HepG2 (cell line): ENCODE results near the gene TM2D3. TPM values are rescaled to one million over a fixed set of nuclear protein-coding genes. Genes with fewer than 3 reads are reported as not detected.

Source experiments
- FOXP4 ChIP-seq: sonication (generic); formaldehyde crosslinking; IDR thresholded peaks from 2 replicates; pipeline ENCODE4 v1.4.0; 2020; ENCODE audit warnings: missing genetic modification reagents
- HNF4A ChIP-seq: sonication (generic); formaldehyde crosslinking; IDR thresholded peaks from 2 replicates; pipeline ENCODE4 v1.4.0; 2020; ENCODE audit warnings: missing genetic modification reagents
- JARID2 ChIP-seq: sonication (generic); formaldehyde crosslinking; IDR thresholded peaks from 2 replicates; pipeline ENCODE4 v1.8.1; 2023; ENCODE audit warnings: missing genetic modification reagents, inconsistent platforms; ENCODE audit not compliant: insufficient replicate concordance
- JUN ChIP-seq: sonication (generic); formaldehyde crosslinking; IDR thresholded peaks from 2 replicates; pipeline ENCODE4 v1.4.0; 2020; ENCODE audit warnings: mild to moderate bottlenecking, missing genetic modification reagents
- LBX2 ChIP-seq: sonication (generic); formaldehyde crosslinking; IDR thresholded peaks from 2 replicates; pipeline ENCODE4 v1.5.0; 2020; ENCODE audit warnings: missing genetic modification reagents, mild to moderate bottlenecking, borderline replicate concordance
- LCORL ChIP-seq, 2 experiments: fragments of 450-650 bp in 1 of 2; sonication (generic) in 1 of 2; formaldehyde crosslinking in 1 of 2; IDR thresholded peaks; 2 replicates each; pipeline versions ENCODE4 v1.5.0 to v1.6.1; 2017 to 2020; ENCODE audit warnings: antibody characterized with exemption in 1 of 2, missing genetic modification reagents in 1 of 2
- MED8 ChIP-seq: sonication (generic); formaldehyde crosslinking; IDR thresholded peaks from 2 replicates; pipeline ENCODE4 v1.8.1; 2023; ENCODE audit warnings: mild to moderate bottlenecking, missing genetic modification reagents; ENCODE audit not compliant: insufficient replicate concordance
- NR1H2 ChIP-seq: sonication (generic); formaldehyde crosslinking; IDR thresholded peaks from 2 replicates; pipeline ENCODE4 v1.8.1; 2022; ENCODE audit warnings: low read depth, missing genetic modification reagents, borderline replicate concordance
- RELA ChIP-seq: sonication (generic); formaldehyde crosslinking; IDR thresholded peaks from 2 replicates; pipeline ENCODE4 v1.4.0; 2020; ENCODE audit warnings: missing genetic modification reagents
- RNF2 ChIP-seq: fragments of 450-650 bp; conservative IDR thresholded peaks from 2 replicates; pipeline ENCODE4 v1.6.1; 2016; ENCODE audit warnings: low read depth
- SIX1 ChIP-seq: sonication (generic); formaldehyde crosslinking; IDR thresholded peaks from 2 replicates; pipeline ENCODE4 v1.4.0; 2020; ENCODE audit warnings: missing genetic modification reagents, borderline replicate concordance
- XRCC5 ChIP-seq: fragments of 200-400 bp; formaldehyde crosslinking; optimal IDR thresholded peaks from 2 replicates; pipeline ENCODE3; 2017; ENCODE audit warnings: mild to moderate bottlenecking, low read length
- ZFX ChIP-seq: sonication (generic); formaldehyde crosslinking; IDR thresholded peaks from 2 replicates; pipeline ENCODE4 v1.4.0; 2020; ENCODE audit warnings: mild to moderate bottlenecking, low read depth, missing genetic modification reagents, moderate library complexity
- ZHX1 ChIP-seq: sonication (generic); formaldehyde crosslinking; IDR thresholded peaks from 2 replicates; pipeline ENCODE4 v1.8.1; 2022; ENCODE audit warnings: low read depth, mild to moderate bottlenecking, missing genetic modification reagents
- ZNF205 ChIP-seq: IDR thresholded peaks from 2 replicates; pipeline ENCODE4 v1.6.1; 2018; ENCODE audit warnings: missing biosample characterization, missing genetic modification reagents
- ZNF747 ChIP-seq: sonication (generic); formaldehyde crosslinking; IDR thresholded peaks from 2 replicates; pipeline ENCODE4 v1.8.1; 2023; ENCODE audit warnings: missing genetic modification reagents, mild to moderate bottlenecking, borderline replicate concordance
- polyA plus RNA-seq, 8 experiments: library from polyadenylated mRNA; depleted of rRNA in 3 of 8; stranded (reverse) in 7 of 8; unstranded in 1 of 8; fragments of >200 nt; fragmentation: Illumina TruSeq in 4 of 8; extraction: Trizol in 4 of 8; gene quantifications; 2 replicates each; pipeline versions ENCODE4 v1.2.1 to v1.2.3, GENCODE V29; 2011 to 2016; ENCODE audit warnings: low read depth in 4 of 8, missing spikeins in 1 of 8, mixed read lengths in 1 of 8; ENCODE audit not compliant: insufficient read depth in 1 of 8
- total RNA-seq, 5 experiments: library from RNA; depleted of rRNA; stranded (reverse); fragments of >200 nt; fragmentation: Illumina TruSeq; extraction: Trizol; gene quantifications; 2 replicates each; pipeline ENCODE4 v1.2.3, GENCODE V29; 2016; ENCODE audit warnings: low read depth in 1 of 5
- TF ChIP-seq, protein P1 (sequence below): sonication (generic); formaldehyde crosslinking; IDR thresholded peaks from 2 replicates; pipeline ENCODE4 v1.4.0; 2020; ENCODE audit warnings: missing genetic modification reagents
- TF ChIP-seq, protein P2 (sequence below): sonication (generic); formaldehyde crosslinking; IDR thresholded peaks from 2 replicates; pipeline ENCODE4 v1.5.0; 2020; ENCODE audit warnings: missing genetic modification reagents
- TF ChIP-seq, protein P3 (sequence below): IDR thresholded peaks from 2 replicates; pipeline ENCODE4 v1.6.1; 2012; ENCODE audit warnings: inconsistent platforms
- TF ChIP-seq, protein P4 (sequence below): sonication (generic); formaldehyde crosslinking; IDR thresholded peaks from 2 replicates; pipeline ENCODE4 v1.4.0; 2020; ENCODE audit warnings: mild to moderate bottlenecking, missing genetic modification reagents
- TF ChIP-seq, protein P5 (sequence below): IDR thresholded peaks from 2 replicates; pipeline ENCODE4 v1.6.1; 2016; ENCODE audit warnings: control low read depth

Gene TM2D3
- total and polyA plus RNA-seq, 2 of the 13 experiments (the other 11 are each of a cell fraction or from before 2014, with no cell fraction given), result 31.1 to 72.7 TPM

GRCh38 chr15:101613130-101614000, 38.8 kb downstream of the TM2D3 start (continued):
- TF ChIP-seq ZHX1 (CRISPR knock-in tag) (no peak), MED8 (no peak), JARID2 (no peak), JUN (CRISPR knock-in tag) (no peak), RELA (CRISPR knock-in tag) (no peak), ZFX (CRISPR knock-in tag) (peak; percentile 77), RNF2 (no peak), ZNF205 (CRISPR knock-in tag) (no peak), XRCC5 (no peak), SIX1 (CRISPR knock-in tag) (no peak), LCORL (IDR thresholded peaks at IDR 0.05) (no peak), LCORL (CRISPR knock-in tag; IDR thresholded peaks at IDR 0.05) (no peak), FOXP4 (CRISPR knock-in tag) (0 out of 2 replicates have a peak, but pooled peaks have one; percentile 29), HNF4A (CRISPR knock-in tag) (peak; percentile 73), NR1H2 (CRISPR knock-in tag) (no peak), LBX2 (CRISPR knock-in tag) (0 out of 2 replicates have a peak, but pooled peaks have one; percentile 28), ZNF747 (CRISPR knock-in tag) (peak; percentile 28; the same call in 1 of the 2 replicates)
- TF ChIP-seq, protein P1, sequence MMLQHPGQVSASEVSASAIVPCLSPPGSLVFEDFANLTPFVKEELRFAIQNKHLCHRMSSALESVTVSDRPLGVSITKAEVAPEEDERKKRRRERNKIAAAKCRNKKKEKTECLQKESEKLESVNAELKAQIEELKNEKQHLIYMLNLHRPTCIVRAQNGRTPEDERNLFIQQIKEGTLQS (CRISPR knock-in tag), result no peak
- TF ChIP-seq, protein P2, sequence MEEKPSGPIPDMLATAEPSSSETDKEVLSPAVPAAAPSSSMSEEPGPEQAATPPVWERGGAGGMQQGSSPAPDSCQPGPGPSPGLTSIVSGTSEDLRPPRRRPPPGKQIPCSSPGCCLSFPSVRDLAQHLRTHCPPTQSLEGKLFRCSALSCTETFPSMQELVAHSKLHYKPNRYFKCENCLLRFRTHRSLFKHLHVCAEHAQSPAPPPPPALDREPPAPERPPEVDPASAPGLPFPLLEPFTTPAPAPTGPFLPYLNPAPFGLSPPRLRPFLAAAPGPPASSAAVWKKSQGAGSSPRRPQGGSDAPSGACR (CRISPR knock-in tag), result no peak
- TF ChIP-seq, protein P3, sequence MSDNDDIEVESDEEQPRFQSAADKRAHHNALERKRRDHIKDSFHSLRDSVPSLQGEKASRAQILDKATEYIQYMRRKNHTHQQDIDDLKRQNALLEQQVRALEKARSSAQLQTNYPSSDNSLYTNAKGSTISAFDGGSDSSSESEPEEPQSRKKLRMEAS, result peak; percentile 95
- TF ChIP-seq, protein P4, sequence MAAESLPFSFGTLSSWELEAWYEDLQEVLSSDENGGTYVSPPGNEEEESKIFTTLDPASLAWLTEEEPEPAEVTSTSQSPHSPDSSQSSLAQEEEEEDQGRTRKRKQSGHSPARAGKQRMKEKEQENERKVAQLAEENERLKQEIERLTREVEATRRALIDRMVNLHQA (CRISPR knock-in tag), result no peak
- TF ChIP-seq, protein P5, sequence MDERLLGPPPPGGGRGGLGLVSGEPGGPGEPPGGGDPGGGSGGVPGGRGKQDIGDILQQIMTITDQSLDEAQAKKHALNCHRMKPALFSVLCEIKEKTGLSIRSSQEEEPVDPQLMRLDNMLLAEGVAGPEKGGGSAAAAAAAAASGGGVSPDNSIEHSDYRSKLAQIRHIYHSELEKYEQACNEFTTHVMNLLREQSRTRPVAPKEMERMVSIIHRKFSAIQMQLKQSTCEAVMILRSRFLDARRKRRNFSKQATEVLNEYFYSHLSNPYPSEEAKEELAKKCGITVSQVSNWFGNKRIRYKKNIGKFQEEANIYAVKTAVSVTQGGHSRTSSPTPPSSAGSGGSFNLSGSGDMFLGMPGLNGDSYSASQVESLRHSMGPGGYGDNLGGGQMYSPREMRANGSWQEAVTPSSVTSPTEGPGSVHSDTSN (CRISPR knock-in tag), result no peak
